ENCODE measurements around the gene FCER1G. TPM values are rescaled to one million over a fixed set of nuclear protein-coding genes. Genes with fewer than 3 reads are reported as not detected.

The FCER1G gene
- total RNA-seq, 1 donor from 2014 or later = not detected

DNA sequence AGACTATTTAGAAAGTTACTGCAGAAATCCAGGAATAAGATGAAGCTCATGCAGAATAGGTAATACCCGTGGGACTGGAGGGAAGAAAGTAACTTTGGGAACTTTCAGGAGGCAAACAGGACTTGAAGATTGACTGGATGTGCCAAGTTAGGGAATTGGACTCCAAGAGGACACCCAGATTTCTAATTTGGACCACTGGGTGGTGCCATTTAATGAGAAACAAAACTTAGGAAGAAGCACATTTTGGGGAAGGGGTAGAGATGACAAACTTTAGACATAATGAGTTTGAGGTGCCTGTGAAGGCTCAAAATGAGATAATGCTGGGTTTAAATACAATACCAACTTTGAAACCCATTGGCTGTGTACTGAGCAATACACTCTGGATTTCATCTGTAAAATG, 34.5 kb upstream of the FCER1G start:
- TF ChIP-seq, protein P1, sequence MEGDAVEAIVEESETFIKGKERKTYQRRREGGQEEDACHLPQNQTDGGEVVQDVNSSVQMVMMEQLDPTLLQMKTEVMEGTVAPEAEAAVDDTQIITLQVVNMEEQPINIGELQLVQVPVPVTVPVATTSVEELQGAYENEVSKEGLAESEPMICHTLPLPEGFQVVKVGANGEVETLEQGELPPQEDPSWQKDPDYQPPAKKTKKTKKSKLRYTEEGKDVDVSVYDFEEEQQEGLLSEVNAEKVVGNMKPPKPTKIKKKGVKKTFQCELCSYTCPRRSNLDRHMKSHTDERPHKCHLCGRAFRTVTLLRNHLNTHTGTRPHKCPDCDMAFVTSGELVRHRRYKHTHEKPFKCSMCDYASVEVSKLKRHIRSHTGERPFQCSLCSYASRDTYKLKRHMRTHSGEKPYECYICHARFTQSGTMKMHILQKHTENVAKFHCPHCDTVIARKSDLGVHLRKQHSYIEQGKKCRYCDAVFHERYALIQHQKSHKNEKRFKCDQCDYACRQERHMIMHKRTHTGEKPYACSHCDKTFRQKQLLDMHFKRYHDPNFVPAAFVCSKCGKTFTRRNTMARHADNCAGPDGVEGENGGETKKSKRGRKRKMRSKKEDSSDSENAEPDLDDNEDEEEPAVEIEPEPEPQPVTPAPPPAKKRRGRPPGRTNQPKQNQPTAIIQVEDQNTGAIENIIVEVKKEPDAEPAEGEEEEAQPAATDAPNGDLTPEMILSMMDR (IDR thresholded peaks at IDR 0.05; ENCODE audit: insufficient read depth, low read length, poor library complexity, severe bottlenecking) = no peak
- Histone ChIP-seq H3K36me3 (ENCODE audit: control insufficient read depth, insufficient read depth, low read length) (no peaks in the 10 kb centered on the region), H3K27me3 (ENCODE audit: control insufficient read depth, insufficient read depth, low read length) (no peaks in the 10 kb centered on the region), H3K4me3 (ENCODE audit: low read depth, low read length) (no peak overlapping the region)
- DNase-seq (ENCODE audit: low read depth) = no peak

DNA sequence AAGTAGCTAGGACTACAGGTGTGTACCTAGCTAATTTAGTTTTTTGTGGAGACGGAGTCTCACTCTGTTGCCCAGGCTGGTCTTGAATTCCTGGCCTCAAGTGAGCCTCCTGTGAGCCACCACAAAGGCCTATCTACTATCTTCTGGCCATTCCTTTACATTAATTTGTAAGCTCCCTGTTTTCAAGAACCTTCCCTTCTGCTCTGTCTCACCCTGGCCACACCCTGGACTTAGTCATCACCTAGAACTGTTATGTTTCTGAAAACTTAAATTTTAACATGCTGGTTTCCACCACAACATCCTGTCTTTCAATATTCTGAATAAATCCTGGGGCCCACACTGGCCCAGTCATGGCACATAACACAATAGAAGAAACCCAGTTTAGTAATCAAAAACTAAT, 32.9 kb upstream of the FCER1G start:
- TF ChIP-seq, protein P1 (IDR thresholded peaks at IDR 0.05; ENCODE audit: insufficient read depth, low read length, poor library complexity, severe bottlenecking) = no peak
- DNase-seq (ENCODE audit: low read depth) = no peak
- no peaks in the 10 kb centered on the region for H3K27me3 ChIP-seq (ENCODE audit: control insufficient read depth, insufficient read depth, low read length)
- H3K4me3 ChIP-seq (ENCODE audit: low read depth, low read length) = no peak overlapping the region
- H3K36me3 ChIP-seq (ENCODE audit: control insufficient read depth, insufficient read depth, low read length) = no peaks in the 10 kb centered on the region

DNA sequence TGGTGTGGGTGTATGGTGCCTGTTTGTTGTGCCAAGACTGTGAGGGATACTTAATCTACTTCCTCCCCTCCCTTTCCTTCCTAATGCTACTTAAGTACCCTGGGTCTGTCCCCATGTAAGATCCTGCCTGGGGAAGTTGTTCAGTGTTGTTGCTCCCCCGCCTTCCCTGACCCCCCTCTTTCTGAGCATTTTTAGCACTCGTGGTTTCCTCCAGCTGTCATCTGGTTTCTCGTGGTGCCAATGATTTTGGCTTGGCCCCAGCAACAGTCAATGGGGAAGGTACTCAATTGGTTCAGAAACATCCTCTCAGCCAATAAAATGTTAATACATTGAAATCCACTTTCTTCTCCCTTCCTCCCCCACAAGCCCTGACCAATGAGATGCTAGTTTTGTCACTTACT, 29.8 kb upstream of the FCER1G start:
- no peak for DNase-seq (ENCODE audit: low read depth)

DNA sequence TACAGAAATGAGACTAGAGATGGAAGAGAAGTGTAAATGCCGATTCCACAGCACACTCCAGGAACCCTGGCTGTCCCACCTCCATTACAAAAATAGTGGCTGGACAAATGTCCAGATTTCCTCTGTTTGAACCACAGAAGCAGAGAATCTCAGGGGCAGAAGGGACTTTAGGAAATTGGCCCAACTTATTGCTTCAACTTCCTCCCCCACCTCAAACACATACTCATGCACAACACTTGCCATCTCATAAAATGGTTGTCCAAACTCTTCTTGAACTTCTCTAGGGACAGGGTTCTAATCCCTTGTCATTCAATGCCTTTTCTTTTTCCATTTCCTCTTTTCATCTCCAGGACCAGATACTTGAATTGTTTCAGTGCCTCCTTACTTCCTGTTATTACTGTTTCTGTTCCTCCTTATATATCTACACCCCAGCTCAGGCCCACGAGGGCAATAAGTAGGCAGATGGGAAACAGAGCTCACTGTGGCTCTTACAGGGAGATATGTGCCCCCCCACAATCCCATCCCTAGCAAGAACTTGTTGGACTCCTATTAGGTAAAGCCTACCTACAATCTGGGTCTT, 29.3 kb upstream of the FCER1G start:
- TF ChIP-seq, protein P1 (IDR thresholded peaks at IDR 0.05; ENCODE audit: insufficient read depth, low read length, poor library complexity, severe bottlenecking) = no peak
- no peak overlapping the region for H3K4me3 ChIP-seq (ENCODE audit: low read depth, low read length)
- no peak for DNase-seq (ENCODE audit: low read depth)
- no peaks in the 10 kb centered on the region for H3K36me3 ChIP-seq (ENCODE audit: control insufficient read depth, insufficient read depth, low read length)
- no peaks in the 10 kb centered on the region for H3K27me3 ChIP-seq (ENCODE audit: control insufficient read depth, insufficient read depth, low read length)

More for the DNA sequence above, 29.8 kb upstream of the FCER1G start:
- TF ChIP-seq, protein P1 (IDR thresholded peaks at IDR 0.05; ENCODE audit: insufficient read depth, low read length, poor library complexity, severe bottlenecking) = no peak
- Histone ChIP-seq H3K27me3 (ENCODE audit: control insufficient read depth, insufficient read depth, low read length) (no peaks in the 10 kb centered on the region), H3K36me3 (ENCODE audit: control insufficient read depth, insufficient read depth, low read length) (no peaks in the 10 kb centered on the region), H3K4me3 (ENCODE audit: low read depth, low read length) (no peak overlapping the region)

DNA sequence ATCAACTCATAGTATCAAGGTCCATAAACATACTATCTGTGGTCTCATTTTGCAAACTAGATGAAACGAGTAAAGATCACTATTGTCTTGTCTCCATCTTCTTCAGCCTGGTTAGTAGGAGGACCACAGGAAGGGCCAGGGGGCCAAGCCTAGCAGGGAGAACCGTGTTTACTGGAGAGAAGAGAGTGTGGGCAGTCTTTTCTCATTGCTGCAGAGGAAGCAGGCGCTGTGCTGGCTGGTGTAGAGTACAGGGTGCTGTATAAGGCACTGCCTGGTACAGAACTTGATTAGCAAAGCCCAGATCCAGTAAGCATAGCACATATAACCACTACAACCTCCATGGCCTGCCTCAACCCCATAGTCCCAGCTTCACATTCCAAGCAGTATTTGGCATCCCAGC, 27.8 kb upstream of the FCER1G start:
- DNase-seq (ENCODE audit: low read depth) = no peak
- Histone ChIP-seq H3K4me3 (ENCODE audit: low read depth, low read length) (no peak overlapping the region), H3K27me3 (ENCODE audit: control insufficient read depth, insufficient read depth, low read length) (peaks cover 2% of the 10 kb centered on the region), H3K36me3 (ENCODE audit: control insufficient read depth, insufficient read depth, low read length) (no peaks in the 10 kb centered on the region)
- TF ChIP-seq, protein P1 (IDR thresholded peaks at IDR 0.05; ENCODE audit: insufficient read depth, low read length, poor library complexity, severe bottlenecking) = no peak

DNA sequence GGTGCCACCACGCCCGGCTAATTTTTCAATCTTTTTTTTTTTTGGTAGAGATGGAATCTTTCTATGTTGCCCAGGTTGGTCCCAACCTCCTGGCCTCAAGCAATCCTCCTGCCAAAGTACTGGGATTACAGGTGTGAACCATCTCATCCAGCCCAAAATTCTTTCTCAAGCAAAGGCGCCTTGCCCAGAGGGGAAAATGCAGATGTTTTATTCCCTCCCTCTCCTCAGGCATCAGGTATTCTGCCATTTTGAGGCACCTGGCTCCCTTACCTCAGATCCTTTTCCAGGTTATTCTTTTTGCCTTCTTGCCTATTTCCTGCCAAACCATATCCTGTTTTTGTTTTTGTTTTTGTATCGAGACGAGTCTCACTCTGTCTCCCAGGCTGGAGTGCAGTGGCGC, 26.7 kb upstream of the FCER1G start:
- H3K36me3 ChIP-seq (ENCODE audit: control insufficient read depth, insufficient read depth, low read length) = no peaks in the 10 kb centered on the region
- DNase-seq (ENCODE audit: low read depth) = no peak
- peaks cover 2% of the 10 kb centered on the region for H3K27me3 ChIP-seq (ENCODE audit: control insufficient read depth, insufficient read depth, low read length)
- H3K4me3 ChIP-seq (ENCODE audit: low read depth, low read length) = no peak overlapping the region
- TF ChIP-seq, protein P1 (IDR thresholded peaks at IDR 0.05; ENCODE audit: insufficient read depth, low read length, poor library complexity, severe bottlenecking) = no peak

Data from kidney epithelial cell (primary cell).